Smooth muscle cell of the brain vasculature (primary cell): ENCODE measurements around the gene ATP2B2.
"Not testable (repeated sequence)": the region's sequence is repeated elsewhere in the genome, so short reads cannot be mapped to it uniquely, and the experiment has no call there.

Experiments
- DNase-seq: peaks from one replicate; pipeline ENCODE4 v3.0.0-alpha.2; 2012; ENCODE audit warnings: low read depth, low spot score

Gene ATP2B2

GRCh38 chr3:10505050-10505790, at the start of gene ATP2B2:
Gene ATP2B2 (minus strand): TSS chr3:10505586. CDS start chr3:10449543, 56,043 bp downstream.
- DNase-seq, result no peak

- no peak for DNase-seq
Measured at GRCh38 chr3:10554746-10555145, 49.4 kb upstream of the ATP2B2 start.

GRCh38 chr3:10554236-10554611, 48.8 kb upstream of the ATP2B2 start:
- no peak for DNase-seq

GRCh38 chr3:10553591-10554235, 48.3 kb upstream of the ATP2B2 start:
- no peak for DNase-seq

GRCh38 chr3:10552631-10552943, 47.2 kb upstream of the ATP2B2 start:
- DNase-seq, result no peak

- peak; percentile 6 for DNase-seq
Measured at GRCh38 chr3:10551821-10552630, 46.6 kb upstream of the ATP2B2 start.

- no peak for DNase-seq
Measured at GRCh38 chr3:10551139-10551538, 45.8 kb upstream of the ATP2B2 start.

- DNase-seq, result no peak
Measured at GRCh38 chr3:10550705-10551104, 45.3 kb upstream of the ATP2B2 start.

GRCh38 chr3:10549617-10550230, 44.3 kb upstream of the ATP2B2 start:
- DNase-seq, result no peak

GRCh38 chr3:10548992-10549391, 43.6 kb upstream of the ATP2B2 start:
- no peak for DNase-seq

- no peak for DNase-seq
Measured at GRCh38 chr3:10547841-10548783, 42.7 kb upstream of the ATP2B2 start.

GRCh38 chr3:10547413-10547812, 42.0 kb upstream of the ATP2B2 start:
- DNase-seq, result no peak

GRCh38 chr3:10546820-10547263, 41.5 kb upstream of the ATP2B2 start:
- no peak for DNase-seq

GRCh38 chr3:10546181-10546624, 40.8 kb upstream of the ATP2B2 start:
- no peak for DNase-seq

- no peak for DNase-seq
Measured at GRCh38 chr3:10542518-10542917, 37.1 kb upstream of the ATP2B2 start.

GRCh38 chr3:10540347-10540746, 35.0 kb upstream of the ATP2B2 start:
- not testable (repeated sequence) for DNase-seq

- DNase-seq, result no peak
Measured at GRCh38 chr3:10534066-10534465, 28.7 kb upstream of the ATP2B2 start.

- DNase-seq, result no peak
Measured at GRCh38 chr3:10533737-10534023, 28.3 kb upstream of the ATP2B2 start.

- no peak for DNase-seq
Measured at GRCh38 chr3:10532939-10533736, 27.8 kb upstream of the ATP2B2 start.

GRCh38 chr3:10531031-10531430, 25.6 kb upstream of the ATP2B2 start:
- no peak for DNase-seq
